ENCODE results near the gene CCDC40.
"Not testable (repeated sequence)": the region's sequence is repeated elsewhere in the genome, so short reads cannot be mapped to it uniquely, and the experiment has no call there.

Gene CCDC40

DNA sequence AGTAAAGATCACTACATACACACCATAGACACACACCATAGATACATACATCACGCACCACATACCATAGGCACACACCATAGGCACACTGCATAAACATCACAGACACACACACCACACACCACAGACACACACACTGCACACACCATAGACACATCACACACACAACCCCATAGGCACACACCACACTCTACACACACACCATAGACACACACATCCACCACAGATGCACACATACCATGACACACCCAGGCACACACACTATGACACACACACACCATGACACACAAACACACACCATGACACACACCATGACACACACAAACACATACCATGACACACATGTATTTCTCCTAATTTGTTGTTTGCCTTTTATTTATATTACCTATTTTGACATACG, 14.8 kb upstream of the CCDC40 start:
- no peak for DNase-seq

DNA sequence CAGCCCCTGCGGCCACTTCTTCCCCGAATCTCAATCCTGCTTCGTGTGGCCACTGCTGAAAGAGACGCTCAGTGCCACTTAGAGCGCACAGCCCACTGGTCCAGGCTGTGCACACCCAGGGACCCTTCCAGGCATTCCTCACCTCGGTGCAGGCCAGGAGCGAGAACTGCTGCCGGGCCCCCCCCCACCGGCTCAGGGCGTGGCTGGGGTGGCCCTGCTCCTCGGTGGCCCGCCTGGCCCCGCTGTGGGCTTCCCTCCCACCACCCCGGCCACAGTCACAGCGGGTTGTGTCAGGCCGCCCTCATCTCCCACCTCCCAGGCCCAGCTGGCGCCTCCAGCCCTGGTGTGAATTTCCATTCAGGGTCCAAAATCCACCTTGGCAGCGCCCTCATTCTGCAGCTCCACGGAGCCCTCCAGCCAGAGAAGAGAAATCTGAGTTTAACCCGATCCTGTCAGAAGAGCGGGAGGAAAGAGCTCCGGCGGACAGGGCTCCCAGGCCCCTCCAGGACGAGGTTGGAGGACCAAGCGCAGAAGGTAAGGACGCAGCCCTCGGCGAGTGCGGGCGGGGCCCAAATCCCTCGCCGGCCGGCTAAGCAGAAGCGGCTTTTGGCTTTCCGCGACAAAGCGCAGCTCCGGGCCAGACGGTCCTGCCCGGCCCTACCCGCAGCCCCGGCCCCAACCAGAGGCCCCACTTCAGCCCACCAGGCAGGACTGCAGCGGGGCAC, 12.8 kb upstream of the CCDC40 start:
- DNase-seq = no peak

DNA sequence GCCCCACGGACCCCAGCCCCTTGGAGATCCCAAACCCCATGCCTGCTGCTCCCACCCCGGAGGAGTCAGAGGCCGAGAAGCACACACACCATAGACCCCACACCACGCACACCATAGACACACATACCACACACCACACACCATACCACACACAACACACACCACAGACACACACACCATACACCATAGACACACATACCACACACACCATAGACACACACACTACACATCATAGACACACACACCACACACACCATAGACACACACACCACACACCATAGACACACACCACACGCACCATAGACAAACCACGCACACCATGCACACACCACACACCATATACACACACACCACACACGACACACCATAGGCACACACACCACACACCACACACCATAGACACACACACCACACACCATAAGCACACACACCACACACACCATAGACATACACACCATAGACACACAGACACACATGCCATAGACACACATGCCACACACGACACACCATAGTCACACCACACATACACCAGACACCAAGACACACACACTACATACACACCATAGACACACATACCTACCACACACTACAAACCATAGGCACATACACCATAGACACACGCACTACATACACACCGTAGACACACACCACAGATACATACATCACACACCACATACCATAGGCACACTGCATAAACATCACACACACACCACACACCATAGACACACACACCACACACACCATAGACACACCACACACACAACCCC, 12.1 kb upstream of the CCDC40 start:
- no peak for DNase-seq

DNA sequence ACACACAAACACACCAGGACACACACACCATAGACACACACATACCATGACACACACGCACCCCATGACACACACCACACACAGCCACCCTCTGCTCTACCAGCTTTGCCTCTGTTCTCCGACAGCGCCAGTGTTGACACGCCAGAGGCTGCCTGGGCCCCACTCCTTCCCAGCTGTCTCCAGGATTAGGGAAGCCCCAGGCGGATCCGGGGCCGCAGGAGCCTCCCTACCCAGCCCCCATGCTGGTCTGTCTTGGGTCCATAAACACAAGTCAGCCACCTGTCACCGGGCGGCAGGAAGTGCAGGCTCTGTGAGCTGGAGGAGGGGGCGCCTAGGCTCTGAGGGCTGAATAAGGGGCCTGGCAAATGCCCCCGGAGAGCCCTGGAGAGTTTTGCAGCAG, 11.3 kb upstream of the CCDC40 start:
- DNase-seq = no peak

DNA sequence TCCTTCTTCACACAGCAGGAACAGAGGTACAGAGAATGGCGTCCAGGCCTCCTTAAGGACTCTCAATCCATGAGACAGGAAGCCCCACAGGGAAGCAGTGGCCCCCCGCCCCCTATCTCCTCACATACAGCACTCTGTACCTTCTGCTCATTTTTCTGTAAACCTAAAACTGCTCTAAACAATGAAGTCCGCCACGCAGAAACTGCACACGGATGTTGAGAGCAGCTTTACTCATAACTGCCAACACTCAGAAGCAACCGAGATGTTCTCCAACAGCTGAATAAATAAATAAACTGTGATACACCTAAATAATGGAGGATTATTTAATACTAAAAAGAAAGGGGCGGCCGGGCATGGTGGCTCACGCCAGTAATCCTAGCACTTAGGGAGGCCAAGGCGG, 10.6 kb upstream of the CCDC40 start:
- DNase-seq = no peak

DNA sequence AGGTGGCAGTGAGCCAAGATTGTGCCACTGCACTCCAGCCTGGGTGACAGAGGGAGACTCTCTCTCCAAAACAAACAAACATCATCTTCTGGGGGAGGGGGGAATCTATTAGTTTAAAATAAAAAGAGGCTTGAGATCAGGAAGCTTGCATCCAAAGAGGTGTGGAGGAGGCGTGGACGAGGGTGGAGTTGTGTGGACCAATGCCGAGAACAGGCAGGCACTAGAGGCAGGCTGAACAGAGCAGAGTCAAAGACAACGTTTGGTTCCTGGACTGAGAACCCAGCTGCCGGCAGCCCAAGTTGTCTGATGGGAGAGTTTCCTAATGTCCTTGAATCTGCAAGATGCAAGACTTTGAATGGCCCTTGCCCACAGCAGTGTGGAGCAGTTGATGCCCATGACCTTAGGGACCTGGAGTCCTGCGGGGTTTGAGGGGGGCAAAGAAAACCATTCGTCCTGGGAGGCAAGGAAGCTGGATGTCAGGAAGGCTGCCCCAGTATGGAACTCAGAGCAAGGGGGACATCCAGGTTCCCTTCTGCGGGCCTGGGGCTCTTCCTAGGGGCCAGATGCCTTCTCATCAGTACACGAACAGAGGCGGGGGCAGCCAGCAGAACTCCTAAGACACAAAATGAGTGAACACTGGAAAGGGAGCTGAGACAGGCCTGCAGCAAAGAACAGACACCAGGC, 9.9 kb upstream of the CCDC40 start:
- no peak for DNase-seq

DNA sequence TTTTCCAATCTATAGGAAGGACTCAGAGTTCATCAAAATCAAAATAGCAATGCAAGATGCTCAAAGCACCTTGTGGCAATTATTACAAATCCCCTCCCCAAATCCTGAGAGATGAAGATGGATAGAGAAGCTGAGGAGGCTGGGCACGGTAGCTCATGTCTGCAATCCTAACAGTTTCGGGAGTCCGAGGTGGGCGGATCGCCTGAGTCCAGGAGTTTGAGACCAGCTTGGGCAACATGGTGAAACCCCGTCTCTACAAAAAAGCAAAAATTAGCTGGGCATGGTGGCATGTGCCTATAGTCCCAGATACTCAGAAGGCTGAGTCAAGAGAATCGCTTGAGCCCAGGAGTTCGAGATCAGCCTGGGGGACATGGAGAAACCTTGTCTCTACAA, 9.4 kb upstream of the CCDC40 start:
- no peak for DNase-seq

DNA sequence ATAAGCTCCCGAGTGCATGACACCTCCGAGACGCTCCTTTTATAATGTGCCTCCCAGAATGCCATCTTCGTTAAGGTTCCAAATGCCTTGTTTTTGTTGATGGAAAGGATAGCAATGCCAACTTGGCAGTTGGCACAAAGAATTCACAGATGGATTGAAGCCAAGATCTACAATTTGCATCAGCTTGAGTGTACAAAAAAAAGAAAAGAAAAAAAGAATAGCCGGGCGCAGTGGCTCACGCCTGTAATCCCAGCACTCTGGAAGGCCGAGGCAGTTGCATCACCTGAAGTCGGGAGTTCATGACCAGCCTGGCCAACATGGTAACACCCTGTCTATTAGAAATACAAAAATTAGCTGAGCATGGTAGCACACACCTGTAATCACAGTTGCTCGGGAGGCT, 8.4 kb upstream of the CCDC40 start:
- DNase-seq = no peak

DNA sequence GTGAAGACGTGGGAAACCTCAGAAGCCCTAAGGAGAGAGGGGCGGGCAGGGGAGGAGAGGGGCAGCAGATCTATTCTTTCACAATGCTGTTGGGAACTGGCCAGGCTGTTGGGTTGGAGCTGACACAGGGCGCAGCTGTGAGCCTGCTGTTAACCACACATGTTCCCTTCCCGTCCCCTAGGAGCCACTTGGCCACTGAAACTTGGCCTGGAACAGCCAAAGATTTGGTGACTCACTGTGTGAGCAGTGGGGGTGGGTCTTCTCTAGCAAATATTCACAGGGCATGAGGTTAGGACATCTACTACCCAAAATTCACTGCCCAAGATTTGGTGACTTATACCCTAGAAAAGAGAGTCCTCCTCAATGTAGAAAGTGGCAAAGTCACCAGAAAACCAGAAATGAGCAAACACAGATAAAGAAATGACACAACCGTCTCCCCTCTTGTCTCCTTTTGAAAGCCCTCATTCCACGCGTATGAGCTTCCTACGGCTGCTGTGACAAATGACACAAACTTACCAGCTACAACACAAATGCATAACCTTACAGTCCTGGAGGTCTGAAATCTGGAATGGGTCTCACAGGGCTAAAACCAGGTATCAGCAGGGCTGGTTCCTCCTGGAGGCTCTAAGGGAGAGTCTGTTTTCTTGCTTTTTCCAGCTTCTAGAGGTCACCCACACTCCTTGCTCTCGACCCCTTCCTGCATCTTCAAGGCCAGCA, 7.0 kb upstream of the CCDC40 start:
- no peak for DNase-seq

DNA sequence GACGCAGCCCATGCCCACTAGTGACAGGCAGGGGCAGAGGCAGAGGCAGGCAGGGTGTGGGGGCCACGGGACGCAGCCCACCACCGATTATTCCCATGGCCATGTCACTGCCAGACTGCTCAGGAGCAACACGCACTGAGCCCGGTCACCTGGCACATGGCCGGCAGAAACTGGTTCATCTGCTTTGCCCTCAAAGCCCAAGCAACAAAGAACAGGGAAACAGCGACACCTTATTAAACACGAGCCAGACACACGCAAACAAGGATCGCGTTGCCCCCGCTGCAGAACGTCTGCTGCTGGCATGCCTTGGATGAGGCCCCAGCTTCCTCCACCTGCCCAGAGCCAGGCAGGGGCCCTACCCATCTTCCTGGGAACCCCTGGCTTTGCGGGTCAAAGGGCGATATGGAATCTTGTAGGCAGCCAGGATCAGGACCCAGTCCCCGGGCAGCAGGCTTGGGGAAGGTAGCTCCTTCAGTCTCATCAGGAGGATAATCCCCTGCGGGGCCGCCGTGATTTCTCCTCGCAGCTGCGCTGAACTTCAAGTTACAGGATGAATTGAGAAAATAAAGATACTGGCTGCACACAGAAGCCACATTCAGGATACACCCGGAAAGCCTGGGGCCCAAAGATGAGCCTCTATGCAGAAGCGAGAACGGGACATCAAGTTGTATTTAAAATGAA, 5.6 kb upstream of the CCDC40 start:
- no peak for DNase-seq

DNA sequence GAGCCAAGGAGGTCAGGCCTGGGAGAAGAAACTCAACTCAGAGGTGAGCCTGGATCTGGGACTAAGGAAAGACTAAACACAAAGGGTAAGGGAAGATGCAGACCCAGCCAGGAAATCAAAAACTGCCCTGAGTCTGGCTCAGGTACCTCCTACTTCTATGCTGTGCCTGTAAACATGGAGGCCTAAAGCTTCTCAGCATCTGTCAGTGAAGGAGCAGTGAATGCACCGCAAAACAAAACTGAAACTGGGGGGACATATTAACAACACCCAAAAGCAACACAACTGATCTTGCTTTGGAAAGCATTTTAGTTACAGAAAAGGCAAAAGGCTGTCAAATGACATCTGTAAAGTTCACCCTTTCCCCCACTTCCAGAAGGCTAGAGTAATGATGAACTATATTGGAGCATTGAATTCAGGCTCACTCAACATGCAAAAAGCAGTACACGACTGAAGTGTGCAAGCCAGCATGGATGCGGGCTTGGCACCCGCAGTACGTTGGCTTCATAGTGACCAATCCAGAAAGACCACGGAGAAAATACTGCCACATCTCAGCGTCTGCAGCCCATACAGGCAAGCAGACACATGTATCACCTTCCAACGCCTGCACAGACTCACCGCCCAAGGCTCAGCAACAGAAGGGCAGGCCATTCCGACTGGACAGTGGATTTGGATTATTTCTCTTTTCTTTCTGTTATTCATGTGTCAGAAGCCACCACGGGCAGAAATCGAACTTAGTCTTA, 4.6 kb upstream of the CCDC40 start:
- no peak for DNase-seq

DNA sequence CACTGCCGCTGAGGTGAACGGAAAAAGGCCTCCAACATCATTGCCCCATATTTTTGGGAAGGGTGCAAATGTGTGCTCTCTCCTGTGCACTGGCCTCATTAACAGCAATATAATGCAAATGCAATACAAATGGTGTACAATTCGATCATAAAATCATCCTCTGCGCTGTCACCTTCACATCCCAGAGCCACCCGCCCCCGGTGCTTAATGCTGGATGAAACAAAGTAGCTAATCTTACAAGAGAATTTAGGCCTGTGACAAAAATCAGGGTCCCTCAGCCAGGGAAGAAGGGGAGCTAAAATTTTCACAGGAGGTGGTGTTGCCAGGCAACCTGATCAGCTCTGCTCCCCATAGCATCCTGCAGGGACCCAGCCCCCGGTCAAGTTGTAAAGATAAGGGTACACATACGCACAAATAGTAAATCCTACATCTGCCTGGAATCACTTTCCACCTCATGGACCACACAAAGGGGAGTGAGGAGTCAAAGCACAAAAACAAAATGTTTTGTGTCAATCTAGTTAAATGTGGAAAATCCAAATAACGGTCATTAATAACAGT, 3.7 kb upstream of the CCDC40 start:
- DNase-seq = no peak

DNA sequence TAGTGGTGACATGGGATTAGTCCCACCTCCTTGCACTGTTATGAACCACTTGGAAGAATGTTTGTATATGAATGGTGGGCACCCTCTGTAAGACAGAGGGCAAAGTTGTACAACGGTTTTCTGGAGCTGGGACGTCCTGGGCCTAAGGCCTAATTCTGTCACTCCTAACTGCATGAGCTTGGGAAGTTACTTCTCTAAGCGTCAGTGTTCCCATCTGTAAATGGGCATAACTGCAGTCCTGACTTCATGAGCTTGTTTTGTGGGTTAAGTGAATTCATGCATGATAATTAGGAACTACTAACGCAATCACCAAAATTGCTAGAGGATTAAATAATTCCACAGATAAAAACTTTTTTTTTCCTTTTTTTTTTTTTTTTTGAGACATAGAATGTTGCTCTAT, 2.6 kb upstream of the CCDC40 start:
- no peak for DNase-seq

DNA sequence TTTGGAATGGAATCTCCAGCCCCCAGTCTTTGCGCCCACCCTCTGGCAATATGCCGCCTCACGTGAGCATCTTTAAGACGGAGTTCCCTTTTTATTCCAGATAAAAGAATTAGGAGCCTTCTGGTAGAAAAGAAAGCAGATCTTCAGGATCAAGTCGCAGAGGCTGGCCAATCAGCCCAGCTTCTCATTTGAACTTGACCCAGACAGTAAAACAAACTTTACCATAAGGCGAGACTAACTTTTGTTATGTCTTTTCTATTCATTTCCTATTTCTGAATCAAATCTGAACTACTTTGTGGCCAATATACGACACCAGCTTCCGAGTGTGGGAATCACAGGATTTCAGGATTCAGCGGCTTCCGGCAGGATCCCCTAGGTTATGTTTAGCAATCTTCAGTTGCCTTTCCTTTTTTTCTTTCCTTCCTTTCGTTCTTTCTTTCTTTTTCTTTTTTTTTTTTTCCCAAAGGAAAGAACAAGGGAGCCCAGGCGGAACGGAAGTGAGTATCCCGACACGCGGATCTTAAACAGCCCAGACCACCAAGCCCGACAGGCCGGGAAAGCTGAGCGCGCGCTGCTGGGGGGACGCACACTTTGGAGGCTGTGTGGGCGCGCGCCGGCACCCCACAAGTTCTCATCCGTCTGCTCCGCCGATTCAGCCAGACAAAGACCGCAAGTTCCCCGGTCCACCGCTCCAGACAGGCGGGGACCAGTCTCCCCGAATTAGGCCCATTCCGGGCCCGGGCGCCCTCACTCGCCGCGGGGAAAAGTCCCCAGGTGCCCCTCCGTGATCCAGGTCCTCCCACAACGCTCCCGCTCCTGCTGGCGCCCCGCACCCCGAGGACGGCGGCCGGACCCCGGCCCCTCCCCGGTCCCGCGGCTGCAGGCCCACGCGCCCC, 1.4 kb upstream of the CCDC40 start:
- DNase-seq = peak; percentile 35 to 58

DNA sequence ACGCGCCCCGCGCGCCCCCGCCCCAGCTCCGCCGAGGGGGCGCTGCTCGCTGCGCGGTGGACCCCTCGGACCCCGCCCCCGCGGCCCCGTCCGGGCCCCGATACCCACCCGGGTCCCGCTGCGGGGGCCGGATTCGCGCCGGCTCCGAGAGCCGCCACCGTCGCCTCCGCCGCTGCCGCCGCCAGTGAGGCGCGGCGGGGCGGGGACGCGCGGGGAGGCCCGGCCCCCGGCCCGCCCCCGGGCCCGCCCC, 830 bp upstream of the CCDC40 start, which contains the start of gene TBC1D16:
Gene TBC1D16, minus strand, starts transcription at position 186 of the 250 bp plus-strand sequence. CDS start 22,325 bp downstream, outside the sequence.
- no peak for DNase-seq

DNA sequence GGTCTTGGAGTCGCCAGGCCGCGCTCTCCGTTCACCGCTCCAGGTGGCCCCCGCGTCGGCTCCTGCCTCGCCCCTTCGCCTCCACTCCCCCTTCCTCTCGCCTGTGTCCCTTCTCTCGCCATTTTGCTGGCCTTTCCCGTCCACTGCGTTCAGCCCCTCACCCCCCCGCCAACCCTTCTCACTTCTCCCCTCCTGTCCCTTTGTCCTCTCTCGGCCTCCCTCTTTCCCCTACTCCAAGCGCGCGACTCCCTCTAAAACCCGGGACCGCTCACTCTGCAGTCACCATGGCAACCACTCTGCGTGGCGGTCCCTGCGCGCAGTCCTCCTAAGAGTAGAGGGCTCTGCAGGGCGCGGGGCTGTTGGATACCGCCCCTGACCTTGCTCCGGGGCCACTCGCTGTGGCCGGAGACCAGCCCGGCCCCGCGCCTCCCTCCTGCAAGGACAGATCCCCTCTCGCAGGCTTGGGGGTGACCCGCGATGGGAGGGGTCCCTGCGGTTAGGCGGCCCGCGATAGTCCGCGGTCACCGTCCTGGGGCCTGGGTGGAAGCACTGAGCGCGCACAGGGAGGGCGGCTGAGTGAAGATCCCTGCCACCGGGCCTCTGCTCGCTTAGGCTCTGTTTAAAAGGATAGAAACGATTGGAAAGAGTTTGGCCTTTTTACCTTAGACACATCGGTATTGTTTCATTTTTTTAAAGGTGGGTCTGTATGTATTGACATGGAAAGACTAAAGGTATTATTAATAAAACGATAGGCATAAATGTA, 454 bp downstream of the CCDC40 start:
- peak; percentile 41 to 43 for DNase-seq

DNA sequence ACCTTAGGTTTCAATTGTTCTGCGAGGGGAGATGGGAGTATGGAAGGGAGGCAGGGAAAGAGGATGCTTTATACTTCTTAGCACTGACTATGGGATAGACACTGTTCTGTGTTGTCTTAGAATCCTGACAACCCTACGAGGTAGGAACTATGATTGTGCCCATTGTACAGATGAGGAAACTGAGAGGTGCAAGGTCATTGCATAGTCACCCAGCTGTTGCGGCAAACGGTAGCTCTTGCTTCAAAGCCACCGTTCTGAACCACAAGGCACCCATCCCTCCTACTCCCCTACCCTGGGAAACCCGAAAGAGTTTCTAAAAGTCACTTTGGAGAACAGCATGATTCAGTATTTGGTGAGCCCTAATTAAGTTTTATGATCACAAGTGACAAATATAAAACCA, 7.5 kb downstream of the CCDC40 start:
- no peak for DNase-seq

DNA sequence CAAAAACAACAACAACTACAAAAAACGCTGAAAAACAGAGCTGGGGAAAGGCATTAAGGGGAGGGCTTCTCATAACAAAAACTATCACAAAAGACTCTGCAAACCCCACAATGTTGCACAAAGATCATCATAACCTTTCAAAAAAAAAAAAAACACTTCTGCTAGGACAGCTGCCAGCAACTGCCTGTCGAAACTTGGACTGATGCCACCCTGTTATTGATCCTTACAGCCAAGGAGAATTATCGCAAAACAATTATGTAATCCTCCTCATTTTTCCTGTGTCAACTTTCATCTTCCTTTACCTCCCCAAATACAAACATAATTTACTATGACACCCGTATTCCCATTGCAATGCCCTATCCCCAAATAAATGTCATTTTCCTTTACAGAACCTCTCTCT, 9.3 kb downstream of the CCDC40 start:
- no peak for DNase-seq

DNA sequence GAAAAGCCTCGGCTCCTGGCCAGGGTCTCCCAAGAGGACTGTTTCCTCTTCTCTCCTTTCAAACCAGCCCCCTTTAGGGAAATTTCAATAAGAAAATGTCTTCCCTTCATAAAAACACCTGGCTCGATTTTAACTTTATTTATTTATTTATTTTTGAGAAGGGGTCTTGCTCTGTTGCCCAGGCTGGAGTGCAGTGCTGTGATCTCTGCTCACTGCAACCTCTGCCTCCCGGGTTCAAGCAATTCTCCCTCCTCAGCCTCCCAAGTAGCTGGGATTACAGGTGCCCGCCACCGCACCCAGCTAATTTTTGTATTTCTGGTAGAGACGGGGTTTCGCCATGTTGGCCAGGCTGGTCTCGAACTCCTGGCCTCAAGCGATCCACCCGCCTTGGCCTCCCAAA, 10.3 kb downstream of the CCDC40 start:
- not testable (repeated sequence) for DNase-seq

DNA sequence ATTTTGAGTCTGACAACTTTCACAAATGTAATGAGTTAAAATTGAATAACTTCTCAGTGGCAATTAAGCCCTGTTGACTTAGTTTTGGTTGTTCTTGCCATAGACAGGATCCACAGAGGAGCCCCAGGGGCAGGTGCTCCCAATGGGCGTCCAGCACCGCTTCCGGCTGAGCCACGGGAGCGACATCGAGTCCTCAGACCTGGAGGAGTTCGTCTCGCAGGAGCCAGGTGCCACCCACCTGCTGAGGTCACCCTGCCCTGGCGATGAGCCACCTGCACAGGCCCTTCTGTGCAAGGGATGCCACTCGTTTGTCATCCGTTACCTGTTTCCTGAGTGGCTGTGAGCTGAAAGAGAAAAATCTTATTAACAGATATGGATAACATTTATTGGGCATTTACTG, 10.7 kb downstream of the CCDC40 start:
- DNase-seq = no peak

All from activated T-cell treated with anti-CD3 and anti-CD28 coated beads, Interleukin-2, amount 50 U/mL, for 48 hours (primary cell).